ENCODE measurements around the gene PAQR5.
A peak's percentile ranks its signal among the peaks of the same experiment; 100 is the strongest.

PAQR5 gene

GRCh38 chr15:69394556-69395282, 96.0 kb downstream of the PAQR5 start:
- peak; percentile 71 for DNase-seq

- DNase-seq = no peak
These were observed 96.7 kb downstream of the PAQR5 start for GRCh38 chr15:69395460-69395859.

DNA sequence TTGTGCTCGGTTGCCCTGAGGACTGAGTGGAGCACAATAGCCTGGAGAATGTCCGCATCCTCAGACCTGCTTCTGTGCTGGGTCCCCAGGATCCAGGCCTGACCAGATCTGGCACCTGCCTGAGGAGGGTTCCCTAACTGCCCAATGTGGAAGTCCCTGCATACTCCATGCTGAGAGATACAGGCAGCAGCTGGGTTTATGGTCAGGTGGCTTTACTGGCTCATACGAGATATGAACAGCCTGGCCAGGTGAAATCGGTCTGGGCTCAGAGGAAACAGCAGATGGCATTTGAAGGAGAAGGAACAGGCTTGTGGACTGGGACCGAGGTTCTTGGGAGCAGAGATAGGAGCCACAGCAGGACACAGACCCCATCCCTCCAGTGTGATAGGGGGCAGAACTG, 97.3 kb downstream of the PAQR5 start:
- DNase-seq = no peak

GRCh38 chr15:69398491-69398891, 99.8 kb downstream of the PAQR5 start:
- no peak for DNase-seq

GRCh38 chr15:69400850-69401249, 102.1 kb downstream of the PAQR5 start:
- no peak for DNase-seq

DNA sequence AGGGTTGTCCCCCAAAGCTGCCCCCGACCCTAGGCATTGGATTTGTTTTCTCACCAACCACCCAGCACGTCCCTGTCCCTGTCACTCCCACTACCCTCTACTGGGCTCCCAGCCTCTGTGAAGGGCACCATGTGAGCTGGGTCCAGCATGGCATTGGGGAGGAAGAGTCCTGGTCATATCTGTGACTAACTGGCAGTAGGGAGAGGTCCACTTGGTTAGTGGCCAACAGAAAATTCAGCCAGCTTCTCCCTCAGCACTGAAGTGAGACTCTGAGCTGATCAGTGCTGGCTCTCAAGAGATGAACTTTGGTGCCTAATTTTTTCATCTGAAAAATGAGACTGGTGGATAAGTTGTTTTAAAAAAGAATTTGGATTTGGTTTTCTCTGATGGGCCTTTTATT, 104.1 kb downstream of the PAQR5 start:
- DNase-seq = no peak

DNA sequence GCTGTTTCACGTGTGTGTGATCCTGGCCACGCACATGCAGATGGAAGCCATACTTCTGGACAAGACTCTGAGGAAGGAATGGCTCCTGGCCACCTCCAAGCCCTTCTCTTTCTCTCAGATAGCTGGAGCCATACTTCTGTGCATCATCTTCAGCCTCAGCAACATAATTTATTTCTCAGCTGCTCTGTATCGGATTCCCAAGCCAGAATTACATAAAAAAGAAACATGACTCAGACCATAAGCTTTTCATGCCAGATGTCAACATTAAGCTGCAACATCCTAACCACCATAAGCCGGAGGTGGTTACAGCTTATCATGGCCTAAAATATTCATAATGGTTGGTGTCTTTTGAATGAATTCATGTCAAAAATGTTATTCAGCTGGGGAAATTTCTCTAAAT, 104.9 kb downstream of the PAQR5 start:
- no peak for DNase-seq

DNA sequence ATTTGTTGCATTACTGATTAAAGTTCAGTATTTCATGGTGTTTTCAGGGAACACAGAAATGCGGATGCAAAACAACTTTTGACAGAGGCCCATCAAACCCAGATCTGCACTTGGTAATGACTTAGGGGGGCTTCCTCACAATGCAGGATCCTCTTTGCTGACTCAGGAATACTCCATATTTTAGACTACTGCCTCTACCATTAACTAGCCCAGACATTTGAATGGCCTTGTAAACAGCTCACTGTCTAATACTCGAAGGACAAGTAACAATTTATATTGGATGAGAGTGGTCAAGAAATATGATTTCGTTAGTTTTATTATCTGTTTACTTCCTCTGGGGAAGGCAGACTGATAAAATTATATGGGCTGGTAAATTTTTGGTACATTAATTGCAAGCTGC, 106.4 kb downstream of the PAQR5 start:
- no peak for DNase-seq

DNA sequence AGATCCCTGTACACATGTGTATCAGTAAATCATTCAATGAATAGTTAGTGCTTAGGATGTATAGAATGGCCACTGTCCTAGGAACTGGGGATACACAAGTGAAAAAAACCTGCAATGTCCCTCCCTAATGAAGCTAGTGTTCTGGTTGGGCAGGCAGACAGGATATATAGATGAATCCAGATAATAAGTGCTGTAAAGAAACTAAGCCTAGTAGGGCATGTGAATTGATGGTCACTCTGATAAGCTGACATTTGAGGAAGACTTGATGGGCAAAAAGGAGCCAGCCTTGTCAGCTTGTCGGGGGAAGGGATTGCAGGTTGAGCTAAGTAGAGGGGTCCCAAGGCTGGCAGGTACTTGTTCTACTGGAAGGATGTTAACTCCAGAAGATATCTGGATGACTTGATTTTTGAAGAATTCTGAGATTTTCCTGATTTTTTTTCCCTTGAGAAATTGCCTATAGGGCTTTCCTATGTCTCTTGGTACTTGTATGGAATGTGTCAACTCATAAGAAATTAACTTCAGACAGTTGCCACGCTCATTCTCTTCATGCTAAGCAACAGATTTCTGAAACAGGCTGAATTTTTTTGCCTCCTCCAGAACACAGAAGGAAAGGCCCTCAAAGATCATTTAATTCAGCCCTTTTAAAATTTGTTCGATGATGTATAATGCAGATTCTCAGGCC, 109.1 kb downstream of the PAQR5 start:
- DNase-seq = no peak

GRCh38 chr15:69408841-69409240, 110.1 kb downstream of the PAQR5 start:
- no peak for DNase-seq

- no peak for DNase-seq
These were observed 111.6 kb downstream of the PAQR5 start for GRCh38 chr15:69410248-69410874.

DNA sequence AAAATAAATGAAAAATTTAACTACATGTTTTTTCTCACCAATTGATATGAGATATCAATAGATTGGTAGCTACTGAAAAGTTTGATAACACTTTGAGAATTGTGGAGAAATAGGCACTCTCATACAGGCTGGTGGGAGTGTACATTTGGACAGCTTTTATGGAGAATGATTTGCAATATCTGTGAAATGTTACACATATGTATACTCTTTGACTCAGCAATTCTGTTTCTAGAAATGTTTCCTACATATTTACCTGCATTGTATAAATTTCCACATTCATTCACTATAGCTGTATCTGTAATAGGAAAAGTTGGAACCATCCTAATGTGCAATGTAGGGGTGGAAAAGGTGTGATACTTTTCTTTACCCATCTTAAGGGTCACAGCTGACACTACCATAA, 113.6 kb downstream of the PAQR5 start:
- no peak for DNase-seq

DNA sequence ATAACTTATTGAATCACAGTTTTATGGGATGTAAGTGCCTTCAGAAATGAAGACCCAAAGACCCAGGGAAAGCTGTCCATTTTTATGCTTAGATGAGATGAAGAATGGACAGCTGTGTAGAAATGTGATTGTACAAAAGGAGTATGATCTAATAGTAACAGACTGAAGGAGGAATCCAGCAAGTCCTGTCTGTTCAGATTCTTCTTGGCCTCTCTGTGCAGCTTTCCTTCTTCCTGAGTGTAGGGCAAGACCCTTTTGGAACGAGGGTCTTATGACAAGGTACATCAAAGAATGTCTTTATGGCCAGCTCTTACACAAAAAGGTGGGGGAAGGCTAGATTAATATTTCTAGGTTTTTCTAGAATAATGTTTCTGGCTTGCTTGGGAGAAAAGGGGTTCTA, 114.0 kb downstream of the PAQR5 start:
- DNase-seq = no peak

DNA sequence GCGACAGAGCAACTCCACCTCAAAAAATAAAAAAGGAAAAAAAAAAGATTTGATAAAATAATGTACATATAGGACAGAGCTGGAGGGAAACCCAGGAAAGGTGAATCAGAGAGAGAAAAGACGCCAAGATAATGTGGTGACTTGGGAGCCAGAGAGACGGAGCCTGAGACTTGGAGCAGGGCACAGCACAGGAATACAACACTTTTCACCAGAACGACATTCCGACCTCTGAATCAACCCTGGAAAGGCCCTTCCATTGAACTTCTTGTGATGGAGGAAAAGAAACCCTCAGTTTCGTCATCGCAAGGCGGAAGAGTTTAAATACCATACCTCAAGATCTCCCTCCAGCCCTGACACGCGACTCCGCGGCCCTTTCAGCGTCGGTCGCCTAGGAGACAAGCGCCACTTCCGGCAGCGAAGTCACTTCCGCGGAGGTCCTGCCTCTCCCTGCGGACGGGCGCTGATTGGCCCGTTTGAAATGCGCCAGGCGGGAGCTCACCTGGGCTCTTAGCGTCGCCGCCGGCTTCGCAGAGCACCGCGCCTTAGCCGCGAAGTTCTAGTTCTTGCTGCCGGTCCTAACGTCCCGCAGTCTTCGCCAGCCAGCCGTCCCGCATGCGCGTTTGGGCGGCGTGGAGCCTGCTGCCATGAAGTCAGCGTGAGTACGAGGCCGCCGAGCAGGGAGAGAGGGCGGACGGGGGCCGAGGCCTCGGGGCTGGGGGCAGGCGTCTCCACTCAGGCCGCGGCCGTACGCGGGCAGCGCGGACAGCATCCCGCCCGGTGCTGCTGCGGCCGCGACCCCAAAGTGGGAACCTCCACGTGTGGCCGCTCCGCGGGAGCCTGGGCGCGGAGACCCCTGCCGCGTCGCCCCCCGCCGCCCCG, 115.3 kb downstream of the PAQR5 start, which contains the start of gene KIF23:
Gene KIF23, plus strand, starts transcription at position 528 of the 879 bp plus-strand sequence. Its CDS starts 117 bp downstream, at position 645.
- peak; percentile 91 for DNase-seq

DNA sequence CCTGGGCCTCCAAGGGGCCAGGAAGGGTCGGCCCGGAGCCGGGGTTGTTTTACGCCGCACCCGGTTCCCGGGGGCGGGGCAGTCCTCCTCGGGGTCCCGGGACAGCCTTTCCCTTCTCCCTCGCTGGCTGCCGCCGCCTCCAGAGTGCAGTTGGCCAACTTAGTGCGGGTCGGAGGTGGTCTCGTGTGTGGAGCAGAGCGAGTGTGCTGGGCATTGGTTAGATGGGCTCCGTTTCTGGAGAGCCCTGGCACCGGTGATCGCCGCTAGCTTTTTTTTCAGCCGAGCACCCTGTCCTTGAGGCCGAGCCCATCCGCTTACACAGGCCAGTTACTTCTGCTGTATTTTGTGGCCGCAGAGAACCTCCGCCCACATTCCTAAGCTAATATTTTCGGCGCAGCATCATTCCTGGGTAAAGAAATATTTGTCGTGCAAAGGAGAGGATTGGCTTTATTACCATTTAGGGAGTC, 116.0 kb downstream of the PAQR5 start:
- peak; percentile 52 for DNase-seq

DNA sequence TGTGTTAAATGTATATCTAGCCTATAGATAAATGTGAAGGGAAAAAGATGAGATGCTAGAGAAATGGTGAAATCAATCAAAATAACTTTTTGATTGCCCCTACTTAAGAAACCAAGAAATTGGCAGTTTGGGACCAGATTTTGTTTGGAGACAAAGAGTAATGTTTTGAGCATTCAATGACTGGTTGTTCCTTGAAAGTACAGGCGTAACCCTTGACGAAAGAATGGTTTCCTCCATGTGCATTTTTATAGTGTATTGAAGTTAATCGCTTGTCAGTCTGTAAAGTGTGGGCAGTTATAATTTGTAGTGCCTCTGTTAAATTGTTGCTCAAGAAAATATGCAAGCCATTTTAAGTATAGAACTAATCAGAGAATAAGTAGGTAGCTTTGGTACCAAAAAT, 116.7 kb downstream of the PAQR5 start:
- no peak for DNase-seq

DNA sequence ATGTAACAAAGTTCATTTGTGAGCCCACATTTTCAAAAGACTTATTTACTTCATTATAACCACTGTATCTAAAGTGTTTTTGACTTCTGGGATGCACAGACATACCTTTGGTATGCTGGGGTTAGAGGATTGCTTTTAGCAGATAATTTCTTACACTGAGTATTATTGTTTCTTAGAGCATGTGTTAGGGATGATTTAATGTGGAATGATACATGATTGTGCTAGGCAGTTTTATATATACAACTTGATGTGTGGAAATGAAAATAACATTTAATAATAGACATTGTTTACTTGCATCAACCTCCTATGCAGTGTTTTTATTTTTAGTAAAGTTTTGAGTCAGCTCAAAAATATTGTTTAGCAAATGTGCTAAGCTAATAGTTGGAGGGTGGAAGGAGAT, 118.9 kb downstream of the PAQR5 start:
- DNase-seq = no peak

DNA sequence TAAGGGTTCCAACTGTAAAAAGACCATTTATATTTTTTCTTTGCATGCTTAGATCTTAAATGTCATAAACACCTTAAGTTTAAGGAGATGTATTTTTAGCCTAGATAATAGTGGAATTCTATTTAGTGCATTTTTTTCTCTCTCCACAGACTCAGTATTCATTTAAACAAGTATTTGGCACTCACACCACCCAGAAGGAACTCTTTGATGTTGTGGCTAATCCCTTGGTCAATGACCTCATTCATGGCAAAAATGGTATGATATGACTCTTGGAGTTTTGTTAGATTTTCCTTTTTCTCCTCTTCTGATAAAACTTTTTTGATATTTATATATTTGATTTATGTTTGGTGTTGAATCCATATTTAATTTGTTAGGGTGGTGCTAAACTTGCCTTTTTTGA, 122.8 kb downstream of the PAQR5 start:
- no peak for DNase-seq

GRCh38 chr15:69422336-69422895, 123.7 kb downstream of the PAQR5 start:
- no peak for DNase-seq

DNA sequence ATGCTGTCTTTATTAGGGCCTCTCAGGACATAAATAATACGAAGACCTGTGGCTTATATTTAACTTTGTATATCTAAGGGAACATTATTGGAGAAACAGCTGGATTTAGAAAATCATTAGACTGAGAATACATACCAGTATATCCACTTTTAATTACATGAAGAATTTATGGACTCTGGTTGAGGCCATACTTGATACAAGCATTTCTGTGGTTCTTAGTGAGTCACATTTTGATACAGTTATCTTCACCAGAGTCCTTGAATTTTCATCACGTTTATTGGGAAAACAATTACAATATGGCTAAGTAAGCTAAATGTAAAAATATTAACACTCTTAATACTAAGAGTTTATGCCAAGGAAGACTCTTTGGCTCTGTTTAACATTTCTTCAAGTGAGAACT, 125.3 kb downstream of the PAQR5 start:
- no peak for DNase-seq

DNA sequence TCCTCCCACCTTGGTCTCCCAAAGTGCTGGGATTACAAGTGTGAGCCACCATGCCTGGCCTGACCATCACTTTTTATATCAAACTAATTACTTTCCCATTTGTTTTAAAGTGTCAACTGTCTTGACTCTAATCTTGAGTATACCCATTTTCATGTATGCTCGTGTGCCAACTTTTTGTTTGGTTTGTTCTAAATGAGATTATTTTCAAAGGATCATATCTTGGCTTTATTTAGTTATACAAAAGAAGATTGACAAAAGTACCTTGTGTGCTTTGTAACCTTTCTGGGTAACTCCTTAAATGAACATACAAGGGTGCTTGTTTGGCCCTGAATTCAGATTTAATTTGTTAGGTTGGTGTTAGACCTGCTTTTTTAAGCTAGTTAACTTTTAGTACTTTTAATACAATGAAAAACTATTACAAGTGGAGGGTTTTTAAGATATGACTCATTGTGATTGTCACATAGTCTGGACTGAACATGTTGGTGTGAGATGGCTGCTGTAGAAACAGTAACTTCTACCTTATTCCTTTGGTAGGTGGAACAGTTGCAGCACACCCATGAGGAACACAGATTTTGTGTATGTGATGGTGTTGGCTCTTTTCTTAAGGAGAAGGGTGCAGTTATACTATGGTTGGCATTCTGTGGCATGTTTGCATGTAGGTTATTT, 126.2 kb downstream of the PAQR5 start:
- no peak for DNase-seq

- no peak for DNase-seq
These were observed 135.1 kb downstream of the PAQR5 start for GRCh38 chr15:69433831-69434230.

Data from inflammatory macrophage treated with lipopolysaccharide for 4 hours (primary cell).